ENCODE results near the gene TBXAS1. TPM values are rescaled to one million over a fixed set of nuclear protein-coding genes. Genes with fewer than 3 reads are reported as not detected.

Gene TBXAS1
- total and polyA plus RNA-seq, 2 experiments from 2014 or later, result 1.3 TPM; not detected in 1

- Mint-ChIP-seq H3K9me3 (no peaks in the 10 kb centered on the region; the same call in 2 of the 3 replicates), H3K4me1 (no peaks in the 10 kb centered on the region), H3K36me3 (ENCODE audit: low read depth) (no peaks in the 10 kb centered on the region), H3K27ac (no peak overlapping the region), H3K4me3 (no peak overlapping the region), H3K27me3 (ENCODE audit: insufficient read depth, low read depth, poor library complexity) (peaks cover 2% of the 10 kb centered on the region)
- Histone ChIP-seq H3K27me3 (ENCODE audit: insufficient read depth) (no peaks in the 10 kb centered on the region), H3K9me2 (ENCODE audit: insufficient read depth) (peaks cover 18% of the 10 kb centered on the region; the same call in 1 of the 2 replicates), H4K20me1 (replicated peaks; ENCODE audit: insufficient read depth) (no peaks in the 10 kb centered on the region), H3K4me3 (no peak overlapping the region), H3F3A (replicated peaks; ENCODE audit: low read depth) (no peaks in the 10 kb centered on the region), H3K36me3 (ENCODE audit: insufficient read depth) (no peaks in the 10 kb centered on the region), H2AFZ (no peak overlapping the region), H3K4me2 (no peak overlapping the region), H3K4me1 (ENCODE audit: insufficient read depth) (no peaks in the 10 kb centered on the region), H3K79me2 (replicated peaks; ENCODE audit: insufficient read depth) (no peaks in the 10 kb centered on the region), H3K27ac (ENCODE audit: low read depth) (no peak overlapping the region)
- DNase-seq (ENCODE audit: low spot score) (no peak), ATAC-seq (no peak)
- TF ChIP-seq CREB1 (CRISPR knock-in tag; IDR thresholded peaks at IDR 0.05; ENCODE audit: low read depth), result no peak
- no peak for TF ChIP-seq POLR2AphosphoS5 (IDR thresholded peaks at IDR 0.05; ENCODE audit: low read depth)
- TF ChIP-seq EZH2phosphoT487 (IDR thresholded peaks at IDR 0.05; ENCODE audit: unreplicated experiment), result no peak
- TF ChIP-seq ETS1 (IDR thresholded peaks at IDR 0.05), result no peak
- no peak for TF ChIP-seq NANOG (IDR thresholded peaks at IDR 0.05; ENCODE audit: borderline replicate concordance)
- TF ChIP-seq ZNF331 (CRISPR knock-in tag; IDR thresholded peaks at IDR 0.05; ENCODE audit: low read depth), result no peak
- TF ChIP-seq ZNF462 (CRISPR knock-in tag; IDR thresholded peaks at IDR 0.05), result no peak
- TF ChIP-seq EZH2 (IDR thresholded peaks at IDR 0.05; ENCODE audit: low read depth, unreplicated experiment), result no peak
- no peak for TF ChIP-seq CTCF (conservative IDR thresholded peaks at IDR 0.05; ENCODE audit: low read depth in 2 of 2)
- TF ChIP-seq REST (IDR thresholded peaks at IDR 0.05; ENCODE audit: unreplicated experiment), result no peak
Measured at GRCh38 chr7:139897422-139898090, 68.5 kb downstream of the TBXAS1 start.
